Trophoblast cell (in vitro differentiated cells and primary cell): ENCODE results near the gene GPR155.
"Not testable (repeated sequence)": the region's sequence is repeated elsewhere in the genome, so short reads cannot be mapped to it uniquely, and the experiment has no call there.

ENCODE experiments used
- DNase-seq, 2 donors: peaks; one replicate each; pipeline ENCODE4 v3.0.0-alpha.2; 2016
- H2AFZ ChIP-seq: 2 replicates; pipeline ENCODE4 v1.6.1; 2013; ENCODE audit warnings: low read length, moderate library complexity, mild to moderate bottlenecking; ENCODE audit not compliant: insufficient read depth, poor library complexity
- H2AK5ac ChIP-seq: 2 replicates; pipeline ENCODE4 v1.6.1; 2013; ENCODE audit warnings: mild to moderate bottlenecking, low read length
- H2BK120ac ChIP-seq: 2 replicates; pipeline ENCODE4 v1.6.1; 2013; ENCODE audit warnings: low read length, mild to moderate bottlenecking, moderate library complexity; ENCODE audit not compliant: insufficient read depth, poor library complexity
- H2BK12ac ChIP-seq: 2 replicates; pipeline ENCODE4 v1.6.1; 2013; ENCODE audit warnings: mild to moderate bottlenecking, low read length, moderate library complexity
- H2BK5ac ChIP-seq: 2 replicates; pipeline ENCODE4 v1.6.1; 2013; ENCODE audit warnings: low read length, low read depth, moderate library complexity, mild to moderate bottlenecking; ENCODE audit not compliant: poor library complexity
- H3K14ac ChIP-seq: 2 replicates; pipeline ENCODE4 v1.6.1; 2013; ENCODE audit warnings: mild to moderate bottlenecking, low read length
- H3K18ac ChIP-seq: 2 replicates; pipeline ENCODE4 v1.6.1; 2013; ENCODE audit warnings: mild to moderate bottlenecking, low read length
- H3K23ac ChIP-seq: 2 replicates; pipeline ENCODE4 v1.6.1; 2013; ENCODE audit warnings: low read length
- H3K27ac ChIP-seq: 2 replicates; pipeline ENCODE4 v1.5.1; 2013; ENCODE audit warnings: low read depth, mild to moderate bottlenecking, inconsistent platforms, low read length, moderate library complexity
- H3K27me3 ChIP-seq: 2 replicates; pipeline ENCODE4 v1.6.1; 2013; ENCODE audit warnings: inconsistent platforms, mild to moderate bottlenecking, low read length, moderate library complexity; ENCODE audit not compliant: insufficient read depth
- H3K36me3 ChIP-seq, 2 experiments: 1 replicate in 1 of 2; 2 replicates in 1 of 2; pipeline ENCODE4 v1.6.1; 2013; ENCODE audit warnings: low read length in 2 of 2, mild to moderate bottlenecking in 2 of 2, moderate library complexity in 1 of 2; ENCODE audit not compliant: insufficient read depth in 2 of 2, control insufficient read depth in 1 of 2
- H3K4ac ChIP-seq: 2 replicates; pipeline ENCODE4 v1.6.1; 2013; ENCODE audit warnings: low read depth, mild to moderate bottlenecking, low read length, moderate library complexity
- H3K4me1 ChIP-seq, 2 experiments: 1 replicate in 1 of 2; 2 replicates in 1 of 2; pipeline ENCODE4 v1.6.1; 2013; ENCODE audit warnings: low read length in 2 of 2, mild to moderate bottlenecking in 2 of 2, moderate library complexity in 1 of 2; ENCODE audit not compliant: insufficient read depth in 2 of 2, control insufficient read depth in 1 of 2
- H3K4me2 ChIP-seq: 2 replicates; pipeline ENCODE4 v1.6.1; 2013; ENCODE audit warnings: inconsistent platforms, mild to moderate bottlenecking, low read length, moderate library complexity
- H3K4me3 ChIP-seq: 2 replicates; pipeline ENCODE4 v1.5.1; 2013; ENCODE audit warnings: mild to moderate bottlenecking, low read depth, low read length, inconsistent platforms
- H3K79me1 ChIP-seq: one replicate; pipeline ENCODE4 v1.6.1; 2013; ENCODE audit warnings: low read length
- H3K79me2 ChIP-seq: 2 replicates; pipeline ENCODE4 v1.6.1; 2013; ENCODE audit warnings: low read length, mild to moderate bottlenecking; ENCODE audit not compliant: control insufficient read depth, insufficient read depth, poor library complexity
- H3K9ac ChIP-seq: 2 replicates; pipeline ENCODE4 v1.6.1; 2013; ENCODE audit warnings: mild to moderate bottlenecking, low read length
- H3K9me3 ChIP-seq: 2 replicates; pipeline ENCODE4 v1.6.1; 2013; ENCODE audit warnings: low read depth, mild to moderate bottlenecking, control low read depth, inconsistent platforms, low read length; ENCODE audit not compliant: insufficient read depth
- H4K12ac ChIP-seq: 2 replicates; pipeline ENCODE4 v1.6.1; 2013; ENCODE audit warnings: low read depth, mild to moderate bottlenecking, low read length, moderate library complexity
- H4K8ac ChIP-seq: 2 replicates; pipeline ENCODE4 v1.6.1; 2013; ENCODE audit warnings: low read depth, mild to moderate bottlenecking, low read length, moderate library complexity
- H4K91ac ChIP-seq: one replicate; pipeline ENCODE4 v1.6.1; 2013; ENCODE audit warnings: low read depth, mild to moderate bottlenecking, low read length, moderate library complexity
- WGBS: extraction: QIAGEN DNeasy Blood & Tissue Kit; methylation state at CpG from one replicate; pipeline ENCODE4 v1.1.7; 2013; ENCODE audit warnings: missing lambda C conversion rate; ENCODE audit not compliant: insufficient read length, insufficient coverage; ENCODE audit errors: extremely low coverage; 5-methylcytosine and 5-hydroxymethylcytosine counted together

The GPR155 gene

DNA sequence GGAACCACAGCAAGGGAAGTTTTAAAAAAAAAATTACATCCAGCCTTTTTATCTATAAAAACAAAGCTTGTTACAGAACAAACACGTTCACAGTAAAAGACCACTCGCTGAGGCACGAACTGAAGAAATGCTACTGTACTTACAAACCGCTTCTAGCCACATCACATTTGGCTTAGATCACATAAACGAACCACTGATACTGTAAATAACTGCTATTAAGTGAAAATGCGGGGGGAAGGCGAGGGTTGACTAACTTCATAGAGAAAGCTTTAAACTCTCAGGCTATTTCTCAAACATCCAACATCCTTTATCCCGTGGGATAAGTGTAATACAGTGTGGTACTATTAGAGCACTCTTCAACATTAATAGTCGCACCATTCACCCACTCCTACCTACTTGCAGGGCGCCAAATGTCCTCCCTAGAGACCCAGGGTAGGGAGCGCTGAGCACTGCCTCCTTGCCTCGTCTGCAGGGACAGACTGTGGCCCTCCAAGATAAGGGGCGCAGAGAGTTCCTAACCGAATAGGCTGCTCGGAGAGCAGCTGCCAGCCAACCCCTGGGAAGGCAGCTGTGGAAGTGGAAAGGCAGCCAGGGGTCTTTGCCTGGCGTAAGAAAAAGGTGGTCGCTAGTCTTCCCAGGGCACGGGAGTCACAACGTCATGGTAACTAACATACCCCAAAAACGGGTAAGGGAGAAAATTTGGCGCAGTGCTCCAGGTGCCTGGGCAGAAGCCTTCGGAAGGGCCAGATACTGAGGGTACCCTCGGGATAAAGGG lies 854 bp downstream of the GPR155 start:
- Histone ChIP-seq H3K18ac (no peak overlapping the region), H2BK120ac (no peak overlapping the region), H3K9ac (peak overlapping the region; percentile 57), H4K12ac (no peak overlapping the region), H2BK5ac (no peak overlapping the region), H4K8ac (no peak overlapping the region), H3K4me3 (peak overlapping the region; percentile 80), H3K14ac (no peak overlapping the region), H3K4me1 (peaks cover 0 to 4% of the 10 kb centered on the region in 2 experiments), H3K27ac (no peak overlapping the region), H3K23ac (no peak overlapping the region), H3K4ac (no peak overlapping the region), H2AK5ac (no peak overlapping the region), H2AFZ (peak overlapping the region; percentile 81), H4K91ac (no peak overlapping the region), H3K9me3 (no peaks in the 10 kb centered on the region), H2BK12ac (no peak overlapping the region), H3K4me2 (peak overlapping the region; percentile 96), H3K79me2 (no peaks in the 10 kb centered on the region), H3K27me3 (no peaks in the 10 kb centered on the region), H3K79me1 (peaks cover 7% of the 10 kb centered on the region), H3K36me3 (no peaks in the 10 kb centered on the region)
- DNase-seq = no peak
- no CpG with 5 or more reads among the region's 23 CpGs for WGBS

- not testable (repeated sequence) for H2BK12ac ChIP-seq, H2AFZ ChIP-seq, H3K14ac ChIP-seq, H3K4ac ChIP-seq, H2AK5ac ChIP-seq, H3K9ac ChIP-seq, H4K12ac ChIP-seq, H3K36me3 ChIP-seq, H4K8ac ChIP-seq, H3K9me3 ChIP-seq, H3K4me2 ChIP-seq, H3K4me1 ChIP-seq, H3K79me1 ChIP-seq, H3K79me2 ChIP-seq, H3K18ac ChIP-seq, H4K91ac ChIP-seq, H2BK5ac ChIP-seq, DNase-seq, H3K23ac ChIP-seq, H2BK120ac ChIP-seq, H3K27ac ChIP-seq, H3K4me3 ChIP-seq, H3K27me3 ChIP-seq
- WGBS = no CpG with 5 or more reads among the region's 9 CpGs
Observed at GRCh38 chr2:174485045-174485444, 1.8 kb downstream of the GPR155 start.

GRCh38 chr2:174484573-174484972 lies 2.3 kb downstream of the GPR155 start:
- no peak overlapping the region for H3K14ac ChIP-seq
- DNase-seq = no peak
- no peak overlapping the region for H3K23ac ChIP-seq
- H4K91ac ChIP-seq = no peak overlapping the region
- no peak overlapping the region for H2BK12ac ChIP-seq
- H4K8ac ChIP-seq = no peak overlapping the region
- H2AFZ ChIP-seq = no peak overlapping the region
- H3K4me3 ChIP-seq = no peak overlapping the region
- no peaks in the 10 kb centered on the region for H3K9me3 ChIP-seq
- no peak overlapping the region for H3K4me2 ChIP-seq
- WGBS = no CpG with 5 or more reads among the region's 2 CpGs
- H3K79me2 ChIP-seq = no peaks in the 10 kb centered on the region
- peaks cover 0 to 4% of the 10 kb centered on the region in 2 experiments for H3K4me1 ChIP-seq
- no peak overlapping the region for H2BK5ac ChIP-seq
- H3K18ac ChIP-seq = no peak overlapping the region
- H3K27me3 ChIP-seq = no peaks in the 10 kb centered on the region
- no peak overlapping the region for H2AK5ac ChIP-seq
- no peaks in the 10 kb centered on the region for H3K36me3 ChIP-seq
- no peak overlapping the region for H4K12ac ChIP-seq
- H3K9ac ChIP-seq = no peak overlapping the region
- peaks cover 7% of the 10 kb centered on the region for H3K79me1 ChIP-seq
- H3K4ac ChIP-seq = no peak overlapping the region
- no peak overlapping the region for H3K27ac ChIP-seq
- no peak overlapping the region for H2BK120ac ChIP-seq

DNA sequence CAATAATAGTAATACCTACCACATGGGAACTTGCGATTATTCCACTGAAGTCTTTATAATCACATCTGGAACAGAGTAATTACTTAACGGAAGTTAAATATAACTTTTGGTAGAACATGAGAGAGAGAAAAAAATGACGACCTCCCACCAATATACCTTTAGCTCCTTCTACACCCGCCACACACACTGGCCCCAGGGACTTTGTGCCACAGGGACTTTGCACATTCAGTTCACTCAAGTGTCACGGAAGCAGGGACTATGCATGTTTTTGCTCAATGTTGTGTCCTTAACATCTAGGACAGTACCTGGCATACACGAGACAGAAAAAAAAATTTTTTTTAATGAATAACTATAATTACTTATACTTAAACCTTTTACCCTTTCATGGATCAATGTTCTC lies 4.0 kb downstream of the GPR155 start:
- no peak overlapping the region for H2BK120ac ChIP-seq
- H3K23ac ChIP-seq = no peak overlapping the region
- DNase-seq = no peak
- no peak overlapping the region for H2AFZ ChIP-seq
- no peak overlapping the region for H2BK5ac ChIP-seq
- H3K9me3 ChIP-seq = no peaks in the 10 kb centered on the region
- no peaks in the 10 kb centered on the region for H3K79me2 ChIP-seq
- no peak overlapping the region for H2BK12ac ChIP-seq
- no peaks in the 10 kb centered on the region for H3K36me3 ChIP-seq
- no peak overlapping the region for H3K9ac ChIP-seq
- peaks cover 0 to 4% of the 10 kb centered on the region in 2 experiments for H3K4me1 ChIP-seq
- peaks cover 7% of the 10 kb centered on the region for H3K79me1 ChIP-seq
- no peak overlapping the region for H4K91ac ChIP-seq
- H3K4ac ChIP-seq = no peak overlapping the region
- no peak overlapping the region for H3K4me2 ChIP-seq
- H3K14ac ChIP-seq = no peak overlapping the region
- no peak overlapping the region for H2AK5ac ChIP-seq
- H3K27me3 ChIP-seq = no peaks in the 10 kb centered on the region
- no peak overlapping the region for H3K18ac ChIP-seq
- no peak overlapping the region for H3K4me3 ChIP-seq
- H3K27ac ChIP-seq = no peak overlapping the region
- no CpG with 5 or more reads among the region's 6 CpGs for WGBS
- no peak overlapping the region for H4K12ac ChIP-seq
- H4K8ac ChIP-seq = no peak overlapping the region
